Measurements from ENCODE around the gene GSC2. TPM values are rescaled to one million over a fixed set of nuclear protein-coding genes. Genes with fewer than 3 reads are reported as not detected.
A peak's percentile ranks its signal among the peaks of the same experiment; 100 is the strongest.

GSC2 gene
- total RNA-seq, 1 donor from 2014 or later: not detected

DNA sequence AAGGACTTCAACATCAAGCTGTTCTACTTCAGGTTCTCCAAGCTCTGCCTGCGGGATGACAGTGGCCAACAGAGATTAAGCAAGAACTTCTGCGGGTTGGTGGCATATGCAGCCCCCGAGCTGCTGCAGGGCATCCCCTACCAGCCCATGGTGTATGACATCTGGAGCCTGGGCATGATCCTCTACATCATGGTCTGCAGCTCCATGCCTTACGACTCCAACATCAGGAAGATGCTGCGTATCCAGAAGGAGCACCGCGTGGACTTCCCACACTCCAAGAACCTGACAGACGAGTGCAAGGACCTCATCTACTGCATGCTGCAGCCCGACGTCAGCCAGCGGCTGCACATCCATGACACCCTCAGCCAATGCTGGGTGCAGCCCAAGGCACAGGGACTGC is 25.1 kb downstream of the GSC2 start:
- DNase-seq (ENCODE audit: low read depth): no peak
- Histone ChIP-seq H3K4me3 (ENCODE audit: low read depth, low read length) (no peak overlapping the region), H3K27me3 (ENCODE audit: control insufficient read depth, insufficient read depth, low read length) (no peaks in the 10 kb centered on the region), H3K36me3 (ENCODE audit: control insufficient read depth, insufficient read depth, low read length) (peaks cover 2% of the 10 kb centered on the region)
- no peak for FAIRE-seq
- TF ChIP-seq CTCF (IDR thresholded peaks at IDR 0.05; ENCODE audit: insufficient read depth, low read length, severe bottlenecking): no peak

DNA sequence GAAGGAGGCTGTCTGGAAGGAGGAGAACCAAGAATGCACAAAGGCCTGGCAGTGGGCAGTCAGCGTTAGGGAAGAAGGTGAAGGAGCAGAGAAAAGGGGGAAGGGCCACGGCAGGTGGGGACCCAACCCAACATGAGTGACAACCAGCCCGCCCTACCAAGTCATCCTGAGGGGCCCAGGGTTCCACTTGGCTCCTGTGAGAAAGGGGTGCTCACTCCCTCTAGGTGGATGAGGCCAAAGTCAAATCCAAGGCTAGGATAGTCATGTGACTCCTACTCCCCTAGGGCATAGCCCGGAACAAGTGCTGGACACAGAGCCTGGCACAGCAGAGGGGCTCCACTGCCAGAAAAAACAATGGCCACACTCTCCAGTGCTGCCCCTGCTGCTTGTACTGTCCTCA is 25.7 kb downstream of the GSC2 start:
- FAIRE-seq: peak; percentile 36

DNA sequence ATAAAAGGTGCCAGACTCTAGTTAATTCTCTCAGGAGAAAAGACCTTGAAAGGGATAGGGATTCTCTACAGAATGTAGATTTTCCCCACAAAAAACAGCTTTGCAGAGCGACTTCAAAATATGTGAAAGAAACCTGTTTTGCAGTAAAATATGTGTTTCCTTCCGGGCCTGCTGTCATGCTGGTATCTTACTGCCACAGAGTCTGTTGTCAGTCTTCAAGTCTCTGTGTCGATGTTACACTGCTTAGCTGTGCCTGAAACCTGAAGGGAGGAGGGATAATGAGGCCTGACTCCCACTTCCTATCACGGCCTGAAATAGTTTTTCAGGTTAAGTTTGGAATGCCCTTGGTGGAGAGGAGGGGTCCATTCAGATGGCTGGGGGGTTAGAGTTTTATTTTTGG is 26.2 kb downstream of the GSC2 start:
- no peak for TF ChIP-seq CTCF (IDR thresholded peaks at IDR 0.05; ENCODE audit: insufficient read depth, low read length, severe bottlenecking)
- no peak for DNase-seq (ENCODE audit: low read depth)
- Histone ChIP-seq H3K4me3 (ENCODE audit: low read depth, low read length) (no peak overlapping the region), H3K36me3 (ENCODE audit: control insufficient read depth, insufficient read depth, low read length) (peaks cover 3% of the 10 kb centered on the region), H3K27me3 (ENCODE audit: control insufficient read depth, insufficient read depth, low read length) (no peaks in the 10 kb centered on the region)
- no peak for FAIRE-seq

More for the DNA sequence above, 25.7 kb downstream of the GSC2 start:
- TF ChIP-seq CTCF (IDR thresholded peaks at IDR 0.05; ENCODE audit: insufficient read depth, low read length, severe bottlenecking): no peak
- H3K4me3 ChIP-seq (ENCODE audit: low read depth, low read length): no peak overlapping the region
- no peaks in the 10 kb centered on the region for H3K27me3 ChIP-seq (ENCODE audit: control insufficient read depth, insufficient read depth, low read length)
- peaks cover 3% of the 10 kb centered on the region for H3K36me3 ChIP-seq (ENCODE audit: control insufficient read depth, insufficient read depth, low read length)
- no peak for DNase-seq (ENCODE audit: low read depth)

DNA sequence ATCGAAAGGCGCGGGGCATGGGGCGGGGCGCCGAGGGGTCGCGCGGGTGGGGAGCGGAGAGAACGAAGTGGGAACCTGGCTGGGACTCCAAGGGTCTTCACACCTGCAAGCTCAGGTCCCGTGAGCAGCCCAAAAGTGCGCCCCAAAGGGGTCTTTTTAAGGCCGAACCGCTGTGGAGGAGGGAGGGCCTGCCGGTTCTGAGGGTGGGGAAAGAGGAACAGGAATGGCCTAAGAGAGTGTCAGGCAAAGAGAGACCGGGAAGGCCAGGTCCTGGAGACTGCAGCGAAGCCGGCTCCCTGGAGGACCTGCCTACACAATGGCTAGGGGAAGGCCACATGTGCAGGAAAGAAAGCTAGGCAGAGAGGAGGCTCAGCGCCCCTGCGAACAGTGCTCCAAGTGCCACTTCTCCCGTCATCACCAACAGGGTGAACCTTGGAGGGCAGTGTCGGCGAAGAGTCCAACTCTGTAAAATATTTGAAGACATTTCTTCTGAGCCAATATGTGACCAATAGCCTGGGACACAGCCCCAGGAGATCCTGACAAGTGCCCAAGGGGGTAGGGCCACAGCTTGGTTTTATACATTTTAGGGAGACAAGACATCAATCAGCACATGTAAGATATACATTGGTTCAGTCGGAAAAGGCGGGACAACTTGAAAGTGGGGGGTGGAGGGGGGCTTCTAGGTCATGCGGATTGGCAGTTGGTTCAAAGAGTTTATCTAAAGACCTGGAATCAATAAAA is 27.2 kb downstream of the GSC2 start:
- FAIRE-seq (peak; percentile 72), DNase-seq (ENCODE audit: low read depth) (no peak)
- Histone ChIP-seq H3K27me3 (ENCODE audit: control insufficient read depth, insufficient read depth, low read length) (no peaks in the 10 kb centered on the region), H3K36me3 (ENCODE audit: control insufficient read depth, insufficient read depth, low read length) (peaks cover 3% of the 10 kb centered on the region), H3K4me3 (ENCODE audit: low read depth, low read length) (peak overlapping the region; percentile 43)
- TF ChIP-seq CTCF (IDR thresholded peaks at IDR 0.05; ENCODE audit: insufficient read depth, low read length, severe bottlenecking): no peak

GRCh38 chr22:19122143-19122751 is 27.8 kb downstream of the GSC2 start, which contains the start of gene DGCR2:
TSS of gene DGCR2 (minus strand) at chr22:19122412. CDS start at chr22:19122206, 206 bp downstream.
- no peaks in the 10 kb centered on the region for H3K27me3 ChIP-seq (ENCODE audit: control insufficient read depth, insufficient read depth, low read length)
- FAIRE-seq: no peak
- peaks cover 3% of the 10 kb centered on the region for H3K36me3 ChIP-seq (ENCODE audit: control insufficient read depth, insufficient read depth, low read length)
- DNase-seq (ENCODE audit: low read depth): peak; percentile 83
- H3K4me3 ChIP-seq (ENCODE audit: low read depth, low read length): peak within 1 kb of the TSS; percentile 75
- TF ChIP-seq CTCF (IDR thresholded peaks at IDR 0.05; ENCODE audit: insufficient read depth, low read length, severe bottlenecking): no peak
